HepG2 (cell line): Measurements from ENCODE around the gene ODC1. TPM values are rescaled to one million over a fixed set of nuclear protein-coding genes. Genes with fewer than 3 reads are reported as not detected.

ENCODE experiments used
- AHR ChIP-seq: IDR thresholded peaks from 2 replicates; pipeline ENCODE4 v1.6.1; 2018; ENCODE audit warnings: missing genetic modification reagents, missing compliant biosample characterization
- DNMT1 ChIP-seq: sonication (generic); formaldehyde crosslinking; IDR thresholded peaks from 2 replicates; pipeline ENCODE4 v1.5.1; 2020; ENCODE audit warnings: mild to moderate bottlenecking, missing genetic modification reagents
- HIVEP1 ChIP-seq: sonication (generic); formaldehyde crosslinking; IDR thresholded peaks from 2 replicates; pipeline ENCODE4 v1.4.0; 2020; ENCODE audit warnings: mild to moderate bottlenecking, missing genetic modification reagents
- JUND ChIP-seq: sonication (generic); formaldehyde crosslinking; IDR thresholded peaks from 2 replicates; pipeline ENCODE4 v1.8.0; 2022; ENCODE audit warnings: mild to moderate bottlenecking, missing genetic modification reagents
- KAT7 ChIP-seq: IDR thresholded peaks from 2 replicates; pipeline ENCODE4 v1.6.1; 2018; ENCODE audit warnings: borderline replicate concordance, missing compliant biosample characterization
- MXD3 ChIP-seq: IDR thresholded peaks from 2 replicates; pipeline ENCODE4 v1.6.1; 2016; ENCODE audit warnings: mild to moderate bottlenecking, missing biosample characterization, missing genetic modification reagents
- PATZ1 ChIP-seq: sonication (generic); formaldehyde crosslinking; IDR thresholded peaks from 2 replicates; pipeline ENCODE4 v1.4.0; 2020; ENCODE audit warnings: missing genetic modification reagents
- RBFOX2 ChIP-seq: fragments of 200-400 bp; formaldehyde crosslinking; IDR thresholded peaks from 2 replicates; pipeline ENCODE4 v1.6.1; 2017; ENCODE audit warnings: low read depth, mild to moderate bottlenecking, low read length
- REPIN1 ChIP-seq: sonication (generic); formaldehyde crosslinking; IDR thresholded peaks from 2 replicates; pipeline ENCODE4 v1.8.0; 2022; ENCODE audit warnings: missing genetic modification reagents, low read depth, mild to moderate bottlenecking, borderline replicate concordance
- TGIF2 ChIP-seq: IDR thresholded peaks from 2 replicates; pipeline ENCODE4 v1.6.1; 2016; ENCODE audit warnings: control low read depth, missing compliant biosample characterization
- U2AF1 ChIP-seq: fragments of 200-400 bp; formaldehyde crosslinking; optimal IDR thresholded peaks from 2 replicates; pipeline ENCODE3; 2017; ENCODE audit warnings: mild to moderate bottlenecking, low read depth, low read length
- ZBTB26 ChIP-seq: IDR thresholded peaks from 2 replicates; pipeline ENCODE4 v1.6.1; 2016; ENCODE audit warnings: missing compliant biosample characterization, missing genetic modification reagents, borderline replicate concordance
- ZBTB7B ChIP-seq: sonication (generic); formaldehyde crosslinking; IDR thresholded peaks from 2 replicates; pipeline ENCODE4 v1.4.0; 2020; ENCODE audit warnings: missing genetic modification reagents
- ZNF263 ChIP-seq: sonication (generic); formaldehyde crosslinking; IDR thresholded peaks from 2 replicates; pipeline ENCODE4 v1.4.0; 2020; ENCODE audit warnings: missing genetic modification reagents
- ZNF547 ChIP-seq: sonication (generic); formaldehyde crosslinking; IDR thresholded peaks from 2 replicates; pipeline ENCODE4 v1.5.1; 2020; ENCODE audit warnings: mild to moderate bottlenecking, missing genetic modification reagents
- ZNF607 ChIP-seq: sonication (generic); formaldehyde crosslinking; IDR thresholded peaks from 2 replicates; pipeline ENCODE4 v1.5.1; 2020; ENCODE audit warnings: missing genetic modification reagents, mild to moderate bottlenecking, borderline replicate concordance
- ZNF816 ChIP-seq: sonication (generic); formaldehyde crosslinking; IDR thresholded peaks from 2 replicates; pipeline ENCODE4 v1.8.0; 2022; ENCODE audit warnings: missing genetic modification reagents, mild to moderate bottlenecking, borderline replicate concordance
- ZSCAN22 ChIP-seq: sonication (generic); formaldehyde crosslinking; IDR thresholded peaks from 2 replicates; pipeline ENCODE4 v1.4.0; 2020; ENCODE audit warnings: mild to moderate bottlenecking, missing genetic modification reagents
- polyA plus RNA-seq, 8 experiments: library from polyadenylated mRNA; depleted of rRNA in 3 of 8; stranded (reverse) in 7 of 8; unstranded in 1 of 8; fragments of >200 nt; fragmentation: Illumina TruSeq in 4 of 8; extraction: Trizol in 4 of 8; gene quantifications; 2 replicates each; pipeline versions ENCODE4 v1.2.1 to v1.2.3, GENCODE V29; 2011 to 2016; ENCODE audit warnings: low read depth in 4 of 8, missing spikeins in 1 of 8, mixed read lengths in 1 of 8; ENCODE audit not compliant: insufficient read depth in 1 of 8
- total RNA-seq, 5 experiments: library from RNA; depleted of rRNA; stranded (reverse); fragments of >200 nt; fragmentation: Illumina TruSeq; extraction: Trizol; gene quantifications; 2 replicates each; pipeline ENCODE4 v1.2.3, GENCODE V29; 2016; ENCODE audit warnings: low read depth in 1 of 5
- TF ChIP-seq, protein P1 (sequence below): sonication (generic); formaldehyde crosslinking; conservative IDR thresholded peaks from 2 replicates; pipeline ENCODE4 v1.4.0; 2020; ENCODE audit warnings: missing genetic modification reagents
- TF ChIP-seq, protein P2 (sequence below): sonication (generic); formaldehyde crosslinking; IDR thresholded peaks from 2 replicates; pipeline ENCODE4 v1.8.1; 2023; ENCODE audit warnings: mild to moderate bottlenecking, missing genetic modification reagents, borderline replicate concordance
- TF ChIP-seq, protein P3 (sequence below): sonication (generic); formaldehyde crosslinking; IDR thresholded peaks from 2 replicates; pipeline ENCODE4 v1.4.0; 2020; ENCODE audit warnings: missing genetic modification reagents

The ODC1 gene
- total and polyA plus RNA-seq, 2 of the 13 experiments (the other 11 are each of a cell fraction or from before 2014, with no cell fraction given): 142 to 371 TPM

- TF ChIP-seq AHR (CRISPR knock-in tag): 0 out of 2 replicates have a peak, but pooled peaks have one; percentile 60
- TF ChIP-seq ZNF263: peak; percentile 82
- TF ChIP-seq PATZ1: peak; percentile 23
- TF ChIP-seq ZNF816: peak; percentile 76; the same call in 1 of the 2 replicates
- TF ChIP-seq JUND (CRISPR knock-in tag): no peak
- no peak for TF ChIP-seq U2AF1
- peak; percentile 93; the same call in 1 of the 2 replicates for TF ChIP-seq DNMT1 (CRISPR knock-in tag)
- no peak for TF ChIP-seq ZBTB26 (CRISPR knock-in tag)
- TF ChIP-seq REPIN1 (CRISPR knock-in tag): peak; percentile 77; the same call in 1 of the 2 replicates
- TF ChIP-seq ZNF607 (CRISPR knock-in tag): peak; percentile 93
- TF ChIP-seq, protein P1, sequence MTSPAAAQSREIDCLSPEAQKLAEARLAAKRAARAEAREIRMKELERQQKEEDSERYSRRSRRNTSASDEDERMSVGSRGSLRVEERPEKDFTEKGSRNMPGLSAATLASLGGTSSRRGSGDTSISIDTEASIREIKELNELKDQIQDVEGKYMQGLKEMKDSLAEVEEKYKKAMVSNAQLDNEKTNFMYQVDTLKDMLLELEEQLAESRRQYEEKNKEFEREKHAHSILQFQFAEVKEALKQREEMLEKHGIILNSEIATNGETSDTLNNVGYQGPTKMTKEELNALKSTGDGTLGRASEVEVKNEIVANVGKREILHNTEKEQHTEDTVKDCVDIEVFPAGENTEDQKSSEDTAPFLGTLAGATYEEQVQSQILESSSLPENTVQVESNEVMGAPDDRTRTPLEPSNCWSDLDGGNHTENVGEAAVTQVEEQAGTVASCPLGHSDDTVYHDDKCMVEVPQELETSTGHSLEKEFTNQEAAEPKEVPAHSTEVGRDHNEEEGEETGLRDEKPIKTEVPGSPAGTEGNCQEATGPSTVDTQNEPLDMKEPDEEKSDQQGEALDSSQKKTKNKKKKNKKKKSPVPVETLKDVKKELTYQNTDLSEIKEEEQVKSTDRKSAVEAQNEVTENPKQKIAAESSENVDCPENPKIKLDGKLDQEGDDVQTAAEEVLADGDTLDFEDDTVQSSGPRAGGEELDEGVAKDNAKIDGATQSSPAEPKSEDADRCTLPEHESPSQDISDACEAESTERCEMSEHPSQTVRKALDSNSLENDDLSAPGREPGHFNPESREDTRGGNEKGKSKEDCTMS (CRISPR knock-in tag): no peak
- peak; percentile 99 for TF ChIP-seq MXD3 (CRISPR knock-in tag)
- no peak for TF ChIP-seq TGIF2 (CRISPR knock-in tag)
- TF ChIP-seq RBFOX2: peak; percentile 81
- TF ChIP-seq ZNF547 (CRISPR knock-in tag): peak; percentile 99
- TF ChIP-seq KAT7 (CRISPR knock-in tag): no peak
- TF ChIP-seq, protein P2, sequence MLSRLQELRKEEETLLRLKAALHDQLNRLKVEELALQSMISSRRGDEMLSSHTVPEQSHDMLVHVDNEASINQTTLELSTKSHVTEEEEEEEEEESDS (CRISPR knock-in tag): peak; percentile 89; the same call in 1 of the 2 replicates
- TF ChIP-seq HIVEP1 (CRISPR knock-in tag): peak; percentile 81; the same call in 1 of the 2 replicates
- TF ChIP-seq ZSCAN22: peak; percentile 86; the same call in 1 of the 2 replicates
- TF ChIP-seq ZBTB7B (CRISPR knock-in tag): no peak
- TF ChIP-seq, protein P3, sequence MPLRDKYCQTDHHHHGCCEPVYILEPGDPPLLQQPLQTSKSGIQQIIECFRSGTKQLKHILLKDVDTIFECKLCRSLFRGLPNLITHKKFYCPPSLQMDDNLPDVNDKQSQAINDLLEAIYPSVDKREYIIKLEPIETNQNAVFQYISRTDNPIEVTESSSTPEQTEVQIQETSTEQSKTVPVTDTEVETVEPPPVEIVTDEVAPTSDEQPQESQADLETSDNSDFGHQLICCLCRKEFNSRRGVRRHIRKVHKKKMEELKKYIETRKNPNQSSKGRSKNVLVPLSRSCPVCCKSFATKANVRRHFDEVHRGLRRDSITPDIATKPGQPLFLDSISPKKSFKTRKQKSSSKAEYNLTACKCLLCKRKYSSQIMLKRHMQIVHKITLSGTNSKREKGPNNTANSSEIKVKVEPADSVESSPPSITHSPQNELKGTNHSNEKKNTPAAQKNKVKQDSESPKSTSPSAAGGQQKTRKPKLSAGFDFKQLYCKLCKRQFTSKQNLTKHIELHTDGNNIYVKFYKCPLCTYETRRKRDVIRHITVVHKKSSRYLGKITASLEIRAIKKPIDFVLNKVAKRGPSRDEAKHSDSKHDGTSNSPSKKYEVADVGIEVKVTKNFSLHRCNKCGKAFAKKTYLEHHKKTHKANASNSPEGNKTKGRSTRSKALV (CRISPR knock-in tag): peak; percentile 5; the same call in 1 of the 2 replicates
Observed at GRCh38 chr2:10447895-10448575, at the start of gene ODC1 (continued).
